ENCODE measurements around the gene LIN7A. TPM values are rescaled to one million over a fixed set of nuclear protein-coding genes. Genes with fewer than 3 reads are reported as not detected.

LIN7A gene
- 10 to 100 TPM; 10.2 to 20.1 (median 14.6) TPM for total RNA-seq
- polyA plus RNA-seq, result 10 to 100 TPM in 1 of 2 donors, 1 to 10 TPM in 1; 7.5 to 21.6 TPM
- long read RNA-seq, donor 1, full-length matches to known transcripts, result 4 of 9 reads
- long read RNA-seq, donor 1, partial matches to known transcripts, result 1 of 9 reads
- long read RNA-seq, donor 1, other reads (novel, unspliced or antisense), result 4 of 9 reads
- long read RNA-seq, donor 2, full-length matches to known transcripts, result 10 of 18 reads
- long read RNA-seq, donor 2, partial matches to known transcripts, result 3 of 18 reads
- long read RNA-seq, donor 2, other reads (novel, unspliced or antisense), result 5 of 18 reads
- long read RNA-seq, donor 3, full-length matches to known transcripts, result 8 of 12 reads
- long read RNA-seq, donor 3, partial matches to known transcripts, result 1 of 12 reads
- long read RNA-seq, donor 3, other reads (novel, unspliced or antisense), result 3 of 12 reads

DNA sequence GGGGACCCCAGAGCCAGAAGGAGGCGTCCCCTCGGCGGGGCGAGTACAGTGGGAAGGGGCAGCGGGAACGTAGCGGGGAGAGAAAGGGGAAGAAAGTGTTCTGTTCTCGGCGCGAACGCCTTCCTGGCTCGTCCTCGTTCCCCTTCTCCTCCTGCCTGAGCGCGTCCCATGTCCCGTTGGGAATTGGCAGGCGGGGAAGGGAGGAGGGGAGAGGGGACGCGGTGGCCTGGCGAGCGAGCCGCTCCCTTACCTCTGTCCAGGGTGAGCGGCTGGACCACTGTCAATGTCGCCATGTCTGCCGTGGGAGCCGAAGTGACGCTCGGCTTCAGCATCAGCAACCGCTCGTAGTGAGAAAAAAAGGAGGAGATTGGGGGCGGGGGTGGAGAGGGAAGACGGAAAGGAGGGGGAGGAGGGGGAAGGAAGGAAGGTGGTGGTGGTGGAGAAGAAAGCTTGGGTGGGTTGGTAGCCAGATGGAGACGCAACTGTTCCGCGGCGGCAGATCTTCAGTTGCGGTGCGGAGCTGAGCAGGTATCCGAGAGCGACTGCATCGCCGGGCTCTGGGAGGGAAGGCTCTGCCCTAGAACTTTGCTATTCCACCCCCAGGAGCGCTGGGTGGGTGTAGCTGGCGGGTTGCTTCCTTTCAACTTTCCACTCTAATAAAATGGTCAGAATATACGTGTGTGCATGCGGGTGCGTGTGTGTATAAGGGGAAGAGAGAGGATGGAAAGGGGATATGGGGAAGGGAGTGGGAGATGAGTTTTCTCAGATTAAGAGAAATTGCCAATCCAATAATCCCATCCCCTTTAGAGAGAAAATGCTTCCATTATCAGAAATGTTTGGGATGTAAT lies at the start of gene LIN7A:
TSS of gene LIN7A (minus strand) at position 544 of the 848 bp plus-strand sequence. CDS start at position 332, 212 bp downstream.
- TF ChIP-seq POLR2A (IDR thresholded peaks at IDR 0.05), result peak in 1 of 2 donors; percentile 35
- no peak for TF ChIP-seq CTCF (IDR thresholded peaks at IDR 0.05)
- WGBS, 4 donors, result 0 to 1% (median 1%) methylated on average over 31 to 47 of the region's 47 CpGs

DNA sequence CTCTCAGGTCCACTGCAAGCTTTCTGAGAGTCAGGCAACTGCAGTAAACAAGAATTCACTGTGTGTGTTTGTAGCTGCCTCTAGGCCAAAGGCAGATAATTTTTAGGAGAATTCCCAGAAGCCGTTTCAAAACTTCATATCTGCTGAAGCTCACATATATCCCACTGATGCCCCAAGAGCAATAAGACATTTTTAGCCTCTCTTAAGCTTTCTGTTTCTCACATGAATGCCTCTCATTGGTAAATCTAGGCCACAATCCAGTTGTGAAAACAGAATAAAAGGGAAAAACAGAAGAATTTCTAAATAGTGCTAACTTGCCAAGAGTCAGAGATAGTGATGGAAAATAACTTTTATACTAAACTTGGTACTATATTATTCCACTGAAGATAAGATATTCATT lies 48.5 kb upstream of the LIN7A start:
- no peak overlapping the region for H3K27ac ChIP-seq
- DNase-seq (no peak), ATAC-seq (no peak)
- no peaks in the 10 kb centered on the region for H3K36me3 ChIP-seq
- no peaks in the 10 kb centered on the region for H3K9me3 ChIP-seq
- no peak overlapping the region for H3K4me3 ChIP-seq
- no peaks in the 10 kb centered on the region for H3K4me1 ChIP-seq
- intact Hi-C loops (cut with DNase I), result no loop called here
- WGBS, 4 donors, result 35 to 53% (median 47%) methylated on average over 1 of the region's 1 CpG
- TF ChIP-seq CTCF (IDR thresholded peaks at IDR 0.05) (no peak), POLR2A (IDR thresholded peaks at IDR 0.05) (no peak)
- no peaks in the 10 kb centered on the region for H3K27me3 ChIP-seq

More for the DNA sequence above, at the start of gene LIN7A:
- no peaks in the 10 kb centered on the region for H3K9me3 ChIP-seq
- H3K36me3 ChIP-seq, result no peaks in the 10 kb centered on the region
- ATAC-seq, result peak; percentile 83 to 87 (median 84)
- H3K27ac ChIP-seq, result peak within 1 kb of the TSS; percentile 90 to 97 (median 95)
- DNase-seq, result peak; percentile 50 to 82 (median 76)
- H3K27me3 ChIP-seq, result peaks cover 0 to 3% (median 0%) of the 10 kb centered on the region in 9 donors
- H3K4me3 ChIP-seq, result peak within 1 kb of the TSS; percentile 70 to 87 (median 78)
- intact Hi-C loops (cut with DNase I), result loop anchor here in 9 of 10 donors (1.0 to 10.0 kb wide), 11 partner anchors 55 to 147 kb away; partner anchors contain the start of gene ACSS3 (in 2 of the 9)
- H3K4me1 ChIP-seq, result peaks cover 0 to 18% (median 6%) of the 10 kb centered on the region in 12 donors

GRCh38 chr12:80979816-80980215 lies 42.1 kb upstream of the LIN7A start:
- no peak for ATAC-seq
- Histone ChIP-seq H3K27ac (no peak overlapping the region), H3K9me3 (no peaks in the 10 kb centered on the region), H3K36me3 (no peaks in the 10 kb centered on the region), H3K4me3 (no peak overlapping the region), H3K27me3 (no peaks in the 10 kb centered on the region), H3K4me1 (no peaks in the 10 kb centered on the region)
- 64 to 76% (median 67%) methylated on average over 6 of the region's 6 CpGs for WGBS, 4 donors
- intact Hi-C loops (cut with DNase I), result no loop called here
- no peak for DNase-seq
- TF ChIP-seq POLR2A (IDR thresholded peaks at IDR 0.05), result no peak
- no peak for TF ChIP-seq CTCF (IDR thresholded peaks at IDR 0.05)

GRCh38 chr12:80979251-80979650 lies 41.5 kb upstream of the LIN7A start:
- 65 to 78% (median 67%) methylated on average over 3 of the region's 3 CpGs for WGBS, 4 donors
- H3K27me3 ChIP-seq, result no peaks in the 10 kb centered on the region
- intact Hi-C loops (cut with DNase I), result no loop called here
- no peaks in the 10 kb centered on the region for H3K9me3 ChIP-seq
- no peak for DNase-seq
- no peak for ATAC-seq
- TF ChIP-seq POLR2A (IDR thresholded peaks at IDR 0.05) (no peak), CTCF (IDR thresholded peaks at IDR 0.05) (no peak)
- H3K4me1 ChIP-seq, result no peaks in the 10 kb centered on the region
- no peak overlapping the region for H3K27ac ChIP-seq
- H3K36me3 ChIP-seq, result no peaks in the 10 kb centered on the region
- no peak overlapping the region for H3K4me3 ChIP-seq

Measured in heart left ventricle (tissue), 16 donors.